NK-92 (cell line): ENCODE results near the gene RBMS3.
"Not testable (repeated sequence)": the region's sequence is repeated elsewhere in the genome, so short reads cannot be mapped to it uniquely, and the experiment has no call there.

Source experiments
- DNase-seq: peaks from one replicate; lab custom pipeline; 2025; ENCODE audit not compliant: unreplicated experiment; lab: John Stamatoyannopoulos, UW

RBMS3 gene

GRCh38 chr3:29976871-29977270 lies 696.0 kb downstream of the RBMS3 start:
- DNase-seq: no peak

GRCh38 chr3:29977360-29977759 lies 696.5 kb downstream of the RBMS3 start:
- DNase-seq: no peak

GRCh38 chr3:29978036-29978435 lies 697.2 kb downstream of the RBMS3 start:
- DNase-seq: no peak

- no peak for DNase-seq
Measured at GRCh38 chr3:29991198-29991597, 710.3 kb downstream of the RBMS3 start.

- no peak for DNase-seq
Measured at GRCh38 chr3:30002797-30003196, 721.9 kb downstream of the RBMS3 start.

GRCh38 chr3:30003741-30004140 lies 722.9 kb downstream of the RBMS3 start:
- no peak for DNase-seq

- DNase-seq: no peak
Measured at GRCh38 chr3:30004481-30004880, 723.6 kb downstream of the RBMS3 start.

- DNase-seq: no peak
Measured at GRCh38 chr3:30006111-30006510, 725.2 kb downstream of the RBMS3 start.

GRCh38 chr3:30007668-30008067 lies 726.8 kb downstream of the RBMS3 start:
- DNase-seq: no peak

GRCh38 chr3:30011237-30011803 lies 730.4 kb downstream of the RBMS3 start:
- no peak for DNase-seq

- DNase-seq: no peak
Measured at GRCh38 chr3:30012941-30013543, 732.2 kb downstream of the RBMS3 start.

- no peak for DNase-seq
Measured at GRCh38 chr3:30017901-30018300, 737.0 kb downstream of the RBMS3 start.

GRCh38 chr3:30020380-30020779 lies 739.5 kb downstream of the RBMS3 start:
- no peak for DNase-seq

- no peak for DNase-seq
Measured at GRCh38 chr3:30024466-30024865, 743.6 kb downstream of the RBMS3 start.

GRCh38 chr3:30026851-30027250 lies 746.0 kb downstream of the RBMS3 start:
- no peak for DNase-seq

GRCh38 chr3:30034246-30034991 lies 753.5 kb downstream of the RBMS3 start:
- no peak for DNase-seq

- no peak for DNase-seq
Measured at GRCh38 chr3:30035935-30036567, 755.2 kb downstream of the RBMS3 start.

GRCh38 chr3:30040126-30040525 lies 759.3 kb downstream of the RBMS3 start:
- DNase-seq: no peak

- DNase-seq: not testable (repeated sequence)
Measured at GRCh38 chr3:30041481-30041880, 760.6 kb downstream of the RBMS3 start.

- DNase-seq: no peak
Measured at GRCh38 chr3:30042274-30042859, 761.5 kb downstream of the RBMS3 start.

GRCh38 chr3:30042916-30043555 lies 762.2 kb downstream of the RBMS3 start:
- no peak for DNase-seq
